Kidney (tissue), 14 donors: ENCODE measurements around the gene PPHLN1. TPM values are rescaled to one million over a fixed set of nuclear protein-coding genes. Genes with fewer than 3 reads are reported as not detected.

Experiments used
- DNase-seq, 5 donors: peaks; one replicate each; pipeline ENCODE4 v3.0.0-alpha.2; 2013 to 2020
- FAIRE-seq: peaks from 2 replicates; lab custom pipeline; 2012; peaks lifted over from hg19 to GRCh38; lab: Jason Lieb, UNC
- H3K27ac ChIP-seq, 2 donors: one replicate each; pipeline ENCODE4 v1.7.0; 2013; ENCODE audit warnings: low read depth in 2 of 2, low read length in 2 of 2, inconsistent platforms in 1 of 2
- H3K27me3 ChIP-seq: one replicate; pipeline ENCODE4 v1.7.1; 2013; ENCODE audit warnings: low read length, inconsistent platforms; ENCODE audit not compliant: control insufficient read depth, insufficient read depth
- H3K36me3 ChIP-seq, 3 donors: one replicate each; pipeline versions ENCODE4 v1.7.0 to v1.7.1; 2013; ENCODE audit warnings: low read length in 3 of 3, control low read depth in 1 of 3, inconsistent platforms in 1 of 3; ENCODE audit not compliant: insufficient read depth in 3 of 3, control insufficient read depth in 2 of 3
- H3K4me1 ChIP-seq, 3 donors: one replicate each; pipeline versions ENCODE4 v1.7.0 to v1.7.1; 2013; ENCODE audit warnings: low read length in 3 of 3, inconsistent platforms in 1 of 3, low read depth in 1 of 3; ENCODE audit not compliant: control insufficient read depth in 2 of 3, insufficient read depth in 2 of 3
- H3K4me3 ChIP-seq, 3 donors: one replicate each; pipeline versions ENCODE4 v1.7.0 to v1.8.1; 2013; ENCODE audit warnings: low read length in 3 of 3, control low read depth in 1 of 3, inconsistent platforms in 1 of 3
- H3K9ac ChIP-seq, 3 donors: one replicate each; pipeline versions ENCODE4 v1.7.0 to v1.7.1; 2013; ENCODE audit warnings: low read length in 3 of 3, control low read depth in 1 of 3, inconsistent platforms in 1 of 3
- H3K9me3 ChIP-seq, 3 donors: one replicate each; pipeline versions ENCODE4 v1.7.0 to v1.7.1; 2013; ENCODE audit warnings: low read length in 3 of 3, control low read depth in 1 of 3, inconsistent platforms in 1 of 3; ENCODE audit not compliant: control insufficient read depth in 2 of 3, insufficient read depth in 1 of 3
- CTCF ChIP-seq: IDR thresholded peaks from 3 replicates; pipeline ENCODE4 v1.5.1; 2012; ENCODE audit warnings: mild to moderate bottlenecking, moderate library complexity, borderline replicate concordance; ENCODE audit not compliant: insufficient read depth; ENCODE audit errors: extremely low read depth
- intact Hi-C: fragments of 100-400 bp; cut with DNase I; formaldehyde crosslinking; loops from one replicate; pipeline ENCODE4 v1.11.1; 2022
- polyA plus RNA-seq: library from polyadenylated mRNA; stranded (reverse); fragments of 350-450 nt; fragmentation: Illumina TruSeq; extraction: RNeasy Lipid Tissue Mini Kit (QIAGEN cat#74804); gene quantifications from one replicate; pipeline ENCODE4 v1.2.3, GENCODE V29; 2014; ENCODE audit warnings: low read depth, low replicate concordance; ENCODE audit not compliant: insufficient read depth
- total RNA-seq: library from RNA; stranded (reverse); fragmentation: NEBNext Ultra II Directional; extraction: Animal tissue kit (Norgen Biotek cat#: 25700); gene quantifications from one replicate; pipeline ENCODE4 v1.2.1, GENCODE V29; 2021
- donor health status: control.
- donor health status: control.
- donor health status: control.
- donor health status: control.
- donor health status: control.
- donor health status: DM: yes; HTN: yes; CAD: no.
- donor health status: Normal renal cell carcinoma (clear cell type).

Gene PPHLN1
- total and polyA plus RNA-seq, 2 donors from 2014 or later: 32.0 to 51.9 TPM

- no peak for FAIRE-seq
- Histone ChIP-seq H3K4me3 (no peak overlapping the region), H3K4me1 (no peaks in the 10 kb centered on the region), H3K36me3 (peaks cover 0 to 7% (median under 1%) of the 10 kb centered on the region in 3 donors), H3K27ac (no peak overlapping the region), H3K9me3 (no peaks in the 10 kb centered on the region), H3K9ac (no peak overlapping the region), H3K27me3 (no peaks in the 10 kb centered on the region)
- intact Hi-C loops: no loop called here
- DNase-seq: no peak
- no peak for TF ChIP-seq CTCF
Measured at GRCh38 chr12:42459336-42459847, 133.4 kb downstream of the PPHLN1 start.

GRCh38 chr12:42462486-42462885 is 136.5 kb downstream of the PPHLN1 start:
- FAIRE-seq: no peak

GRCh38 chr12:42463671-42464070 is 137.7 kb downstream of the PPHLN1 start:
- no peak overlapping the region for H3K9ac ChIP-seq
- no peak for FAIRE-seq
- no peak for DNase-seq
- no peak overlapping the region for H3K27ac ChIP-seq
- H3K4me3 ChIP-seq: no peak overlapping the region
- H3K9me3 ChIP-seq: no peaks in the 10 kb centered on the region
- no peak for TF ChIP-seq CTCF
- no peaks in the 10 kb centered on the region for H3K4me1 ChIP-seq
- peaks cover 2 to 24% (median 16%) of the 10 kb centered on the region in 3 donors for H3K36me3 ChIP-seq
- H3K27me3 ChIP-seq: no peaks in the 10 kb centered on the region
- intact Hi-C loops: no loop called here

More at GRCh38 chr12:42462486-42462885, 136.5 kb downstream of the PPHLN1 start:
- Histone ChIP-seq H3K9ac (no peak overlapping the region), H3K27me3 (no peaks in the 10 kb centered on the region), H3K36me3 (peaks cover 2 to 19% (median 17%) of the 10 kb centered on the region in 3 donors), H3K27ac (no peak overlapping the region), H3K4me1 (no peaks in the 10 kb centered on the region), H3K9me3 (no peaks in the 10 kb centered on the region), H3K4me3 (no peak overlapping the region)
- no peak for TF ChIP-seq CTCF
- no peak for DNase-seq
- intact Hi-C loops: no loop called here
